Panc1 (cell line): Measurements from ENCODE around the gene COTL1. TPM values are rescaled to one million over a fixed set of nuclear protein-coding genes. Genes with fewer than 3 reads are reported as not detected.

ENCODE experiments used
- ATAC-seq: fragments of 200-7000 bp; cut with Tn5 transposase; 2 replicates; pipeline ENCODE4 v1.9.1; 2020; ENCODE audit warnings: mild to moderate bottlenecking, moderate library complexity
- BruUV-seq: library from RNA; stranded (reverse); fragments of 400-500 nt; replicated peaks from 2 replicates; lab custom pipeline; 2021; lab: Mats Ljungman, UMichigan
- CTCF ChIA-PET: fragments of 300-600 bp; sonication (Branson Sonifier 250); formaldehyde crosslinking; loops from one replicate; lab custom pipeline; 2022; ENCODE audit warnings: antibody characterized with exemption; lab: Charles Lee
- POLR2A ChIA-PET: fragments of 300-600 bp; sonication (Branson Sonifier 250); formaldehyde crosslinking; loops from one replicate; lab custom pipeline; 2022; ENCODE audit warnings: antibody characterized with exemption; lab: Charles Lee
- DNase-seq: peaks from one replicate; pipeline ENCODE4 v3.0.0-alpha.2; 2010; ENCODE audit warnings: low read depth, low spot score
- H3K27ac ChIP-seq: 2 replicates; pipeline ENCODE4 v1.5.1; 2011; ENCODE audit warnings: mild to moderate bottlenecking, low read length, inconsistent platforms
- H3K27me3 ChIP-seq: fragments of 200-500 bp; sonication (Bioruptor generic); 2 replicates; pipeline ENCODE4 v1.6.0; 2014; ENCODE audit warnings: low read length, inconsistent platforms; ENCODE audit not compliant: control insufficient read depth, insufficient read depth
- H3K36me3 ChIP-seq: fragments of 200-500 bp; sonication (Bioruptor generic); 2 replicates; pipeline ENCODE4 v1.5.1; 2014; ENCODE audit warnings: inconsistent platforms, mild to moderate bottlenecking, low read length, moderate library complexity; ENCODE audit not compliant: control insufficient read depth, insufficient read depth
- H3K4me1 ChIP-seq: 2 replicates; pipeline ENCODE4 v1.5.1; 2011; ENCODE audit warnings: inconsistent platforms, mild to moderate bottlenecking, low read length, moderate library complexity; ENCODE audit not compliant: control insufficient read depth, insufficient read depth
- H3K4me3 ChIP-seq, 2 experiments: 2 replicates each; pipeline ENCODE4 v1.5.1; 2011 to 2012; ENCODE audit warnings: low read depth in 2 of 2, low read length in 2 of 2, mild to moderate bottlenecking in 2 of 2, inconsistent platforms in 1 of 2, moderate library complexity in 1 of 2
- H3K9me3 ChIP-seq: fragments of 200-500 bp; sonication (Bioruptor generic); 2 replicates; pipeline ENCODE4 v1.5.1; 2014; ENCODE audit warnings: low read depth, mild to moderate bottlenecking, inconsistent platforms, low read length, moderate library complexity; ENCODE audit not compliant: control insufficient read depth, insufficient read depth
- CTCF ChIP-seq: fragments of 450-650 bp; IDR thresholded peaks from 2 replicates; pipeline ENCODE4 v1.5.1; 2017; ENCODE audit warnings: mild to moderate bottlenecking
- POLR2AphosphoS5 ChIP-seq: IDR thresholded peaks from 2 replicates; pipeline ENCODE4 v1.6.1; 2012; ENCODE audit warnings: mild to moderate bottlenecking, low read depth, low read length, moderate library complexity
- REST ChIP-seq, 2 experiments: IDR thresholded peaks; 2 replicates each; pipeline ENCODE4 v1.6.1; 2011 to 2012; ENCODE audit warnings: low read depth in 2 of 2, control low read depth in 1 of 2, low read length in 1 of 2, mild to moderate bottlenecking in 1 of 2, moderate library complexity in 1 of 2; ENCODE audit not compliant: insufficient read depth in 1 of 2
- SIN3A ChIP-seq: IDR thresholded peaks from 2 replicates; pipeline ENCODE4 v1.6.1; 2012; ENCODE audit warnings: low read depth, mild to moderate bottlenecking, low read length, moderate library complexity, borderline replicate concordance; ENCODE audit not compliant: insufficient read depth
- TCF7L2 ChIP-seq: IDR thresholded peaks from 2 replicates; pipeline ENCODE4 v1.6.1; 2011; ENCODE audit warnings: mild to moderate bottlenecking, low read depth, low read length, inconsistent platforms
- in situ Hi-C: cut with HindIII; loops from 2 replicates; pipeline ENCODE4 v1.10.0; 2016; ENCODE audit warnings: low sequenced_read_pairs, low pct_unique_long_range_greater_than_20kb
- intact Hi-C: fragments of 100-400 bp; cut with micrococcal nuclease; formaldehyde crosslinking; loops from one replicate; pipeline ENCODE4 v1.10.0; 2022; ENCODE audit not compliant: unreplicated experiment
- total RNA-seq: library from RNA; stranded (reverse); gene quantifications from one replicate; pipeline ENCODE4 v1.2.1, GENCODE V29; 2021; ENCODE audit not compliant: unreplicated experiment

COTL1 gene
- total RNA-seq, 1 experiment from 2014 or later: 302 TPM

- ChIA-PET CTCF (no interaction called here), POLR2A (no interaction called here)
- ATAC-seq: no peak
- Histone ChIP-seq H3K27me3 (no peaks in the 10 kb centered on the region), H3K4me3 (no peak overlapping the region), H3K9me3 (no peaks in the 10 kb centered on the region), H3K36me3 (no peaks in the 10 kb centered on the region; the same call in 1 of the 2 replicates), H3K27ac (no peak overlapping the region), H3K4me1 (peaks cover 30% of the 10 kb centered on the region)
- TF ChIP-seq TCF7L2 (no peak), POLR2AphosphoS5 (no peak), REST (IDR thresholded peaks at IDR 0.05; ENCODE audit: insufficient read depth in 1 of 2, low read depth in 2 of 2, low read length in 1 of 2) (no peak), CTCF (no peak), SIN3A (no peak)
- DNase-seq: no peak
- no TSS peak for BruUV-seq
- in situ Hi-C loops: no loop called here
- intact Hi-C loops: no loop called here
Measured at GRCh38 chr16:84607694-84608093, 10.2 kb downstream of the COTL1 start.

GRCh38 chr16:84607061-84607460, 10.8 kb downstream of the COTL1 start:
- Histone ChIP-seq H3K9me3 (no peaks in the 10 kb centered on the region), H3K4me3 (no peak overlapping the region), H3K27ac (no peak overlapping the region), H3K4me1 (peaks cover 31% of the 10 kb centered on the region), H3K27me3 (no peaks in the 10 kb centered on the region), H3K36me3 (no peaks in the 10 kb centered on the region; the same call in 1 of the 2 replicates)
- CTCF ChIA-PET: no interaction called here
- intact Hi-C loops (no loop called here), in situ Hi-C loops (no loop called here)
- no TSS peak for BruUV-seq
- POLR2A ChIA-PET: no interaction called here
- TF ChIP-seq POLR2AphosphoS5: no peak
- no peak for TF ChIP-seq TCF7L2
- TF ChIP-seq SIN3A: no peak
- no peak for TF ChIP-seq REST (IDR thresholded peaks at IDR 0.05; ENCODE audit: insufficient read depth in 1 of 2, low read depth in 2 of 2, low read length in 1 of 2)
- TF ChIP-seq CTCF: no peak
- ATAC-seq (no peak), DNase-seq (no peak)
